Mesothelial cell of epicardium (in vitro differentiated cells): Measurements from ENCODE around the gene BCAN. TPM values are rescaled to one million over a fixed set of nuclear protein-coding genes. Genes with fewer than 3 reads are reported as not detected.
"Not testable (repeated sequence)": the region's sequence is repeated elsewhere in the genome, so short reads cannot be mapped to it uniquely, and the experiment has no call there.

Experiments used
- DNase-seq, 2 experiments: peaks; one replicate each; pipeline ENCODE4 v3.0.0; 2021; ENCODE audit warnings: low spot score in 2 of 2; ENCODE audit not compliant: unreplicated experiment in 2 of 2
- H3K27ac Mint-ChIP-seq: 2 replicates; pipeline ENCODE4 v1.8.0; 2021; ENCODE audit warnings: mixed read lengths
- H3K27me3 Mint-ChIP-seq: 2 replicates; pipeline ENCODE4 v1.8.0; 2021; ENCODE audit warnings: low read depth, mixed read lengths
- H3K36me3 Mint-ChIP-seq: 2 replicates; pipeline ENCODE4 v1.8.0; 2021; ENCODE audit warnings: mixed read lengths
- H3K4me1 Mint-ChIP-seq: 2 replicates; pipeline ENCODE4 v1.8.0; 2021; ENCODE audit warnings: mixed read lengths
- H3K4me3 Mint-ChIP-seq: 2 replicates; pipeline ENCODE4 v1.8.0; 2021; ENCODE audit warnings: mild to moderate bottlenecking, moderate library complexity, mixed read lengths
- H3K9me3 Mint-ChIP-seq: 2 replicates; pipeline ENCODE4 v1.8.0; 2021; ENCODE audit warnings: mixed read lengths
- CTCF ChIP-seq: fragments of 200-600 bp; sonication (generic); IDR thresholded peaks from one replicate; pipeline ENCODE4 v1.5.0; 2021; ENCODE audit warnings: antibody characterized with exemption; ENCODE audit not compliant: unreplicated experiment
- total RNA-seq: library from RNA; stranded (reverse); gene quantifications from 3 replicates; pipeline ENCODE4 v1.2.1, GENCODE V29; 2021

The BCAN gene
- total RNA-seq, 1 donor from 2014 or later: 0.85 TPM

GRCh38 chr1:156626079-156626438 is 15.9 kb upstream of the BCAN start:
- peak; percentile 4 for TF ChIP-seq CTCF
- H3K27ac Mint-ChIP-seq: no peak overlapping the region
- DNase-seq: no peak
- no peaks in the 10 kb centered on the region for H3K9me3 Mint-ChIP-seq
- H3K4me3 Mint-ChIP-seq: no peak overlapping the region
- H3K4me1 Mint-ChIP-seq: peaks cover 8% of the 10 kb centered on the region
- peaks cover 88% of the 10 kb centered on the region for H3K27me3 Mint-ChIP-seq
- no peaks in the 10 kb centered on the region for H3K36me3 Mint-ChIP-seq

GRCh38 chr1:156627313-156627880 is 14.5 kb upstream of the BCAN start:
- peaks cover 8% of the 10 kb centered on the region for H3K4me1 Mint-ChIP-seq
- peaks cover 89% of the 10 kb centered on the region for H3K27me3 Mint-ChIP-seq
- no peaks in the 10 kb centered on the region for H3K36me3 Mint-ChIP-seq
- TF ChIP-seq CTCF: peak; percentile 70
- DNase-seq: no peak
- H3K27ac Mint-ChIP-seq: no peak overlapping the region
- H3K4me3 Mint-ChIP-seq: no peak overlapping the region
- H3K9me3 Mint-ChIP-seq: no peaks in the 10 kb centered on the region

GRCh38 chr1:156629823-156630449 is 12.0 kb upstream of the BCAN start:
- Mint-ChIP-seq H3K4me3 (no peak overlapping the region), H3K36me3 (no peaks in the 10 kb centered on the region), H3K9me3 (no peaks in the 10 kb centered on the region), H3K27ac (no peak overlapping the region), H3K27me3 (peaks cover 87% of the 10 kb centered on the region), H3K4me1 (peaks cover 6% of the 10 kb centered on the region)
- TF ChIP-seq CTCF: no peak
- DNase-seq: no peak

- not testable (repeated sequence) for H3K36me3 Mint-ChIP-seq, DNase-seq, H3K4me3 Mint-ChIP-seq, H3K9me3 Mint-ChIP-seq, H3K4me1 Mint-ChIP-seq, H3K27ac Mint-ChIP-seq
- peaks cover 87% of the 10 kb centered on the region for H3K27me3 Mint-ChIP-seq
Observed at GRCh38 chr1:156631152-156631551, 10.8 kb upstream of the BCAN start.

GRCh38 chr1:156632355-156632754 is 9.6 kb upstream of the BCAN start:
- DNase-seq: no peak
- Mint-ChIP-seq H3K9me3 (no peaks in the 10 kb centered on the region), H3K27me3 (peaks cover 86% of the 10 kb centered on the region), H3K36me3 (no peaks in the 10 kb centered on the region), H3K4me1 (no peaks in the 10 kb centered on the region), H3K27ac (no peak overlapping the region), H3K4me3 (no peak overlapping the region)
- TF ChIP-seq CTCF: no peak

- Mint-ChIP-seq H3K27me3 (peaks cover 89% of the 10 kb centered on the region), H3K4me1 (peaks cover 18% of the 10 kb centered on the region), H3K4me3 (no peak overlapping the region), H3K9me3 (no peaks in the 10 kb centered on the region), H3K27ac (no peak overlapping the region), H3K36me3 (no peaks in the 10 kb centered on the region)
- no peak for TF ChIP-seq CTCF
- DNase-seq: no peak
Observed at GRCh38 chr1:156638189-156638985, 3.5 kb upstream of the BCAN start.
